HT1080 (cell line): Measurements from ENCODE around the gene KLF14. TPM values are rescaled to one million over a fixed set of nuclear protein-coding genes. Genes with fewer than 3 reads are reported as not detected.
"Not testable (repeated sequence)": the region's sequence is repeated elsewhere in the genome, so short reads cannot be mapped to it uniquely, and the experiment has no call there.

Experiments
- DNase-seq: peaks from one replicate; pipeline ENCODE4 v3.0.0-alpha.2; 2015; ENCODE audit warnings: low read depth
- total RNA-seq: library from RNA; depleted of rRNA; stranded (reverse); fragments of >200 nt; shearing (Covaris generic); gene quantifications from 2 replicates; pipeline ENCODE4 v1.2.3, GENCODE V29; 2014; rRNA removed

Gene KLF14
- total RNA-seq, 1 experiment from 2014 or later = 0.16 TPM

DNA sequence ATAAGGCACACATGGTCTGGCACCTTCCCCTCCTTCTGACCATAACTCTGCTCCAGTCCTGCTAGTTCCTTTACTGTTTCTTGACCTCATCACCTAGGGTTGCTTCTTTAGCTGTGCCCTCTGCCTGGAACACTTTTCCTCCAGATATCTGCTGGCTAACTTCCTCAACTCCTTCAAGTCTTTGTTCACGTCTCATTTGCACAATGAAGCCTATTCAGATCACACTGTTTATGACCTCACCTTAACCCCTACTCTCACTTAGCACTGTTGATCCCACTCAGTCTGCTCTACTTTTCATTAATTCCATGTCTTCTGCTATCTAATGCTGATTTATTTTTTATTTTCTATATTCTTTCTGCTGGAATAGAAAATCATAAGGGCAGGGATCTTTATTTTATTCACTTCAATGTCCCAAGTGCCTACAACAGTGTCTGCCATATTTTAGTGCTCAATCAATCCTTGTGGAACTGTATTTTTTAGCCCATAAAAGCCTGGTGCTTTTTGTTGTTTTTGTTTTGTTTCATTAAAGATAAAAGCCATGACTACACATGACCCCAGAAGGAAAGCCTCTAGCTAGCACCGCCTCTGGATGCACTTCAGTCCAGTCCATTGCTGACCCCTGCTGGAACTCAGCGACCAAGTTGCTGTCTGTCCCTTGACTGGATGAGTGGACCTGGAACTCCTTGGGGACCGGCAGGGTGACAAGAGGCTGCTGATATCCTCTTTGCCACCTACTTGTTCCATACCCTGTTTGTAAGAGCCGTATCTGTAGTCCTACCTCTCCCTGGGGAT lies 12.3 kb downstream of the KLF14 start:
- DNase-seq = peak; percentile 56

DNA sequence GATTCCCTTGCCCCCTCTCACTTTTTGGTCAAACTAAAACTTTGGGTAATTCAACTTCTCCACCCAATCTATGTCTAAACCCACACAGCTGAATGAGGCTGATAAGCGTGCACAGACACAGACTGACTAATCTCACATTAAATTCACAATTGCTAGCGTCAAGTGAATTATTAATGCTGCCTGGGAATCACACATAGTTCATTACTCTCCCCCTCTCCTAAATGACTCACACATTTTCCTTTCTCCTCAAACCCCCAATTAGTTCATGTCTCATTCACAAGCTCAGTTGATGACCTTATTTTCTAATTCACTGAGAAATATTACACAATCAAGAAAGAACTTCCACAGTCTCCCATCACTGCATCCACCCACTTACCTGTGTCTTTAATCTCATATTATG lies 14.5 kb downstream of the KLF14 start:
- DNase-seq = no peak

DNA sequence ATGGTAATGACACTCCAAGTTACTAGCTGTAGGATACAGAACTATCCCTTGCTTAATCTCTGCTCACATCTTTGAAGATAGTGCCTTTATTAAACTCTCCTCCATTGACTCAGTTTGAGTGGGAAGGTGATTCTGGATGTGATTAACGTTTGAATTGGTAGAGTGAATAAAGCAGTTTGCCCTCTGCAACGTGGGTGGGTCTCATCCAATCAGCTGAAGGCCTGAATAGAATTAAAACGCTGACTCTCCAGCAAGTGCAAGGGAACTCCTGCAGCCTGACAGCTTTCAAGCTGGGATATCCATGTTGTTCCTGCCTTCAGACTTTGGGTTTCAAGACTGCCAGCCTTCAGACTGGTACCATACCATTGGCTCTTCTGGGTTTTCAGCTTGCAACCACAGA lies 21.6 kb downstream of the KLF14 start:
- DNase-seq = no peak

DNA sequence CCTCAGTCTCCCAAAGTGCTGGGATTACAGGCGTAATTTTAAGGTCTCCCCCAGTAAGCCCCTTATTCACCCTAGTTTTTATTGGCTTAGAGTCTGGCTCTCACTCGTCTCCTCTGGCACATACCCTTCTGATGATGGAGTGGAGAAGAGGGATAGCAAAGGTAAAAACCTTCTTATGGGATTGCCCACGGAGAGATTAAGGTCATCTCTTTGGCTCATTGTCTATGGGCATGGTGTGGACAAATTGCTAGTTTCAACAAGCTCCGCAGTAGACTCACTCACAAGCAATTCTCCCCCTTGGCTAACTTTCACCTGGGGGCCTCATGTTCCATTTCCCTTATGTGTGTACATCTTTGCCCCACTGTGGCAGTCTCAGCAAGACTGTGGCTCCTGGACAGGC lies 25.2 kb downstream of the KLF14 start:
- no peak for DNase-seq

DNA sequence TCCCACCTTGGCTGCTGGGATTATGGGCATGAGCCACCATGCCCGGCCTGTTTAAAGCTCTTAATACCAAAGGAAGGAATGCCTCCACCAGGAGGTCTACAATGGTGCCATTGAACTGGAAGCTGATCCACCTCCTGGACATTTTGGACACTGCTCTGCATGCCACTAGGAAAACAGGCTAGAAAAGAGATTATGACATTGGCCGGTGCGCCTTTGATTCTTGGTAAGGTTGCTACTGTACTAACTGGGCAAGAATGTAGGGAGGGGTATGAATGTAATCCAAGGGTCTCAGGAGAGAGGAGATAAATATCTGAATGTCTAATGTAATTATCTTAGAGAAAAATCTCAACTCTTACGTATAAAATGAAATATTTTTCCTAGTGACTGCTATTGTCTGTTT lies 26.0 kb downstream of the KLF14 start:
- no peak for DNase-seq

DNA sequence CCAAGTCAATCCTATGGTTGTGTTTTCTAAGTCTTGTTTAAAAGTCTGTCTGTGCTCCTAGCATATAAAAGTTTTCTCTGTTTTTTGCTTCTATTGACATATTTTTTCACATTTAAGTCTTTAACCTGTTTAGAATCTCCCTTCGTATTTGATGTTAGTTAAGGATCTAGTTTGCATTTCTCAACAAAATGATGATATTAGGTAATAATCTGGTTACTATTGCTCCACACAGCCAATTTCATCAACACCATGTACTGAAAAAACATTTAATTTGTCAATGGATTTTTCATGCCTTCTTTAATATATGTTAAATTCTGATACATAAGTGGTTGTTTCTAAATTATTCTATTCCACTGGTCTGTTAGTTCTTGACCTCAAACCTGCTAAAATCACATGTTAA lies 30.2 kb downstream of the KLF14 start:
- DNase-seq = no peak

DNA sequence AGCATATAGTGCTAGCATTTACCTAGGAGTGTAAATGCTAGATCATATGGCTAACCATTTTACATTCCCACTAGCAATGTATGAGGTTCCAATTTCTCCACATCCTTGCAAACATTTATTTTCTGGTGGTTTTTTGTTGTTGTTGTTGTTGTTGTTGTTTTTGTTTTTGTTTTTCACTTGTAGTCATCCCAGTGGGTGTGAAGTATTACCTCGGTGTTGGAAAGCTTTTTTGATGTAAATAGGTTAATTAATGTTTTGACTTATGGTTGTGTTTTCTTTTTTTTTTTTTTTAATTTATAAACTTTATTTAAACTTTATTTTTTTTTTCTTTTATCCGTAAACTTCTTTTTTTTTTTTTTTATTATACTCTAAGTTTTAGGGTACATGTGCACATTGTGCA lies 32.4 kb downstream of the KLF14 start:
- DNase-seq = no peak

DNA sequence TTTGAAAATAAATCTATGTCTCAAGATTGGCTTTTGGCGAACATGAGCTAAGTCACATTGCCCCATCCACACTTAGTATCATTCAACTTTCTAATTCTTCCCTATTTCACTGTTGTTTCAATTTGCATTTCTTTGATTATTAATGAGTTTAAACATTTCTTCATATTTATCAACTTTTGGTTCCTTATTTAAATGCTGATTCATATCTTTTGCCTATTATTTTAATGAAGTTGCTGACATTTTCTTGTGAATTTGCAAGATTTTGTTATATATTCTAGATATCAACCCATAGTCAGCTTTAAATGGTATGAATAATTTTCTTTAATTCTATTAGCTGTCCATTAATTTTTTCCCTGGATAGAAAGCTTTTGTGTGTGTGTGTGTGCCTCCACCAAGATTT lies 33.2 kb downstream of the KLF14 start:
- no peak for DNase-seq

DNA sequence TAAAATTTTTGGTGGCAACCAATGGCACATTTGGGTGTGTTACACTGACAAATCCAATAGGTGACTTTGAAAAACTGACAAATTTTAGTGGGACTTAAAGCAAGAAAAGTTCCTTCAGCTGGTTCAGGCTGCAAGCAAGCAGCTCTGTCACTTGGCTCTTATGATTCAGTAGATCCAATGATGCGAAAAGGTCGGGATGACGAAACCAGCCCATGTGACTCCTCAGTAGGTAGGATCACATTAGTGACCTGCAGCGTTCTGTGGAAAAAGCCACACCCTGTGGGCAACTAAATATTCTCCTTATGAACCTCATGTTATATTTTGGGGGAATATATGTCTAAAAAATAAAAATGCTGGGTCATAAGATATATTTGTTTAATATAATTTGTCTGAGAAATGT lies 34.3 kb downstream of the KLF14 start:
- DNase-seq = no peak

DNA sequence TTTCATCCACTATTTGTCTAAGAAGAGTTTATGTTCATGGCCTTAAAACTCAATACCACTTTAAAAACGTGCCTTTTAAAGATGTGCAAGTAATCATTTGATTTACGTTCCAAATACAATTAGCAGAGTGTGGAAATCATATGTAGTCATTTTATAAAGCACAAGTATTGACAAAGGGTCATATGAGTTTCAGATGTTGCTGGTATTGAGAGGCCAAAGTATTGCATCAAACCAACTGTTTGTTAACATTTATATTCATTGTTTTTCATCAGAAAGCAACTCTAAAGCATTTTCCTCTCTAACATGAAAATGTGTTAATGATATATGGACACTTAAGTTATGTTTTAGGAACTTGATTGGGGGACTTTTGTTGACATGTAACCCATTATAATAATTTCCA lies 36.2 kb downstream of the KLF14 start:
- no peak for DNase-seq

DNA sequence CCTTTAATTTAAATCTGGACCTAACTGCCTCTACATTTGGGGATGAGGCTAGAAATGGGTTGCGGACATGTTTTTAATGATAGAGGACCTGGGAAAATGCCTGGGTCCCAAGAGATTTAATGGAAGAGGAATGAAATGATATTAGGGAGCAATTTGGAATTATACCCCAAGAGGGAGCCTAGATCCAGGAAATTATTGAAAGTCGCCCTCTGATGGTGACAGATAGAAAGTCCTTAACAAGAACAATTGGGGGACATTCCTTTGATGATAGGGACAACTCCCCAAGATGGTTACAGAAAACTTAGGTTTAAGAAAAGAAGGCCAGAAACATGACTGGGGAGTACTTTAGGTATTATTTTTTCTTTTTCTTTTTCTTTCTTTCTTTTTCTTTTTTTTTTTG lies 38.2 kb downstream of the KLF14 start:
- no peak for DNase-seq

DNA sequence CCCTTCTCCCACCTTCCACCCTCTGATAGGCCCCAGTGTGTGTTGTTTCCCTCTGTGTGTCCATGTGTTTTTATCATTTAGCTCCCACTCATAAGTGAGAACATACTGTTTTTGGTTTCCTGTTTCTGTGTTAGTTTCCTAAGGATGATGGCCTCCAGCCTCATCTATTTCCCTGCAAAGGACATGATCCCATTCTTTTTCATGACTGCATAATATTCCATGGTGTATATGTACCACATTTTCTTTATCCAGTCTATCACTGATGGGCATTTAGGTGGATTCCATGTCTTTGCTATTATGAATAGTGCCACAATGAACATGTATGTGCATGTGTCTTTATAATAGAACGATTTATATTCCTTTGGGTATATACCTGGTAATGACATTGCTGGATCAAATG lies 41.6 kb downstream of the KLF14 start:
- not testable (repeated sequence) for DNase-seq

DNA sequence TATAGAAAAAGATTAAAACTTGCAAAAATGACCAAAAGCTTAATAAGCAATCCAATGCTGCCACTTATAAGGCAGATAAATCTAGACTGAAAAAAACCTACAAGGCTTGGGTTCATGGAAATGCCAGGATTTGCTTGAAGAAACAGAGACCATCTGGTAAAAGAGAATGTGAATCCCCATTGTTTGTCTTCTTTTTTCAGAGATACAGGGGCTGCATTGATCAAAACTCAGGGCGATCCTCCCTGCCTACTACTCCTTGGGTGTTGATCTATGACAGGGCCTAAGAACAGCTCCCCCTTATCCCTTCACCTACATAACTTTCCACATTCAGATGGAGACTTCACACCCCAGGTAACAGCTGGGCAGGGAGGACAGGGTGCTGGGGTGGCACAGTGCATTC lies 44.3 kb downstream of the KLF14 start:
- no peak for DNase-seq

DNA sequence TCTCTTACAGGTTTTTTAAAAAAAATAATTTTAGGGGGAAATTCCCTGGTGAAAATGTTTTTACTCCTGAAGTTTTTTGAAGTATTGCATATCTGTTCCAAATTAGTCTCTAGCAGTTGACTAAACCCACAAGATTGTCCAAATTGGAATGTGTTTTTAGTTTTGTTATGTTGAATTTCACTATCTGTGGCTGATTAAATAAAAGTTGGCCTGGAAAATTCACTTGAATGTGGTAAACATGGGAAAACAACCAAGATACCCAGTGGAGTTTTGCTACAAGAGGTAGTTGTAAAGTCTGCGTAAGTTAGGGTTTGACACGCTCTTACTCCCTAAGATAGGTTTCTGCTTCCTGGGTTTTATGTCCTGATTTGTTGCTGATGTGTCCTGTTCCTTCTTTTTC lies 51.0 kb downstream of the KLF14 start:
- DNase-seq = no peak

Other genes with a start within 250 kb of the KLF14 start
- 0.21 and 0.30 TPM in 2 replicates for gene MEST, start 242.1 kb downstream of the KLF14 start, total RNA-seq
- 11.1 and 15.3 TPM in 2 replicates for gene COPG2, start 65.5 kb downstream of the KLF14 start, total RNA-seq
- gene TSGA13, start 47.7 kb downstream of the KLF14 start, total RNA-seq = not detected in 2 replicates